ENCODE results near the gene HSD17B11.
"Not testable (repeated sequence)": the region's sequence is repeated elsewhere in the genome, so short reads cannot be mapped to it uniquely, and the experiment has no call there.

Gene HSD17B11

DNA sequence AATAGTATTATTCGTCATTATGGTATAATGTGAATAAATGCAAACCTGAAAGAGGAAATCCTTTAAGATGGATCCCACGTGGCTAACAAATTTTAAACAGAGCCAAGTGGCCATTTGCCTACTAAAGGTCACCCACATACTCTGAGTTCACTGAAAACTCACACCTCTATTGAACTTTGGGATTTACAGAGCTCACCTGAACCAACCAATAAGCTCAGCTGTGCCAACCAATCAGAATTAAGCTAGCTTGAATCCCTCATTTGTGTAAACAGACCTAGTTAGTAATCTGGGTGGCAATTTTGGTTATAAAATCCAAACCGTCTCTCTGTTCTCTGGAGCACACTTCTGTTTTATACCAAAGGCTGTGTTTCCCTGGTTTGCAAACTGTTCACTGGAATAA lies 26.0 kb upstream of the HSD17B11 start:
- Histone ChIP-seq H3K27ac (no peak overlapping the region), H3K4me3 (no peak overlapping the region)
- TF ChIP-seq, protein P1, sequence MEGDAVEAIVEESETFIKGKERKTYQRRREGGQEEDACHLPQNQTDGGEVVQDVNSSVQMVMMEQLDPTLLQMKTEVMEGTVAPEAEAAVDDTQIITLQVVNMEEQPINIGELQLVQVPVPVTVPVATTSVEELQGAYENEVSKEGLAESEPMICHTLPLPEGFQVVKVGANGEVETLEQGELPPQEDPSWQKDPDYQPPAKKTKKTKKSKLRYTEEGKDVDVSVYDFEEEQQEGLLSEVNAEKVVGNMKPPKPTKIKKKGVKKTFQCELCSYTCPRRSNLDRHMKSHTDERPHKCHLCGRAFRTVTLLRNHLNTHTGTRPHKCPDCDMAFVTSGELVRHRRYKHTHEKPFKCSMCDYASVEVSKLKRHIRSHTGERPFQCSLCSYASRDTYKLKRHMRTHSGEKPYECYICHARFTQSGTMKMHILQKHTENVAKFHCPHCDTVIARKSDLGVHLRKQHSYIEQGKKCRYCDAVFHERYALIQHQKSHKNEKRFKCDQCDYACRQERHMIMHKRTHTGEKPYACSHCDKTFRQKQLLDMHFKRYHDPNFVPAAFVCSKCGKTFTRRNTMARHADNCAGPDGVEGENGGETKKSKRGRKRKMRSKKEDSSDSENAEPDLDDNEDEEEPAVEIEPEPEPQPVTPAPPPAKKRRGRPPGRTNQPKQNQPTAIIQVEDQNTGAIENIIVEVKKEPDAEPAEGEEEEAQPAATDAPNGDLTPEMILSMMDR (IDR thresholded peaks at IDR 0.05): no peak
- no peak for DNase-seq (ENCODE audit: low spot score)

GRCh38 chr4:87414816-87415215 lies 23.8 kb upstream of the HSD17B11 start:
- H3K4me3 ChIP-seq: no peak overlapping the region
- no peak overlapping the region for H3K27ac ChIP-seq
- TF ChIP-seq, protein P1 (IDR thresholded peaks at IDR 0.05): no peak
- DNase-seq (ENCODE audit: low spot score): no peak

DNA sequence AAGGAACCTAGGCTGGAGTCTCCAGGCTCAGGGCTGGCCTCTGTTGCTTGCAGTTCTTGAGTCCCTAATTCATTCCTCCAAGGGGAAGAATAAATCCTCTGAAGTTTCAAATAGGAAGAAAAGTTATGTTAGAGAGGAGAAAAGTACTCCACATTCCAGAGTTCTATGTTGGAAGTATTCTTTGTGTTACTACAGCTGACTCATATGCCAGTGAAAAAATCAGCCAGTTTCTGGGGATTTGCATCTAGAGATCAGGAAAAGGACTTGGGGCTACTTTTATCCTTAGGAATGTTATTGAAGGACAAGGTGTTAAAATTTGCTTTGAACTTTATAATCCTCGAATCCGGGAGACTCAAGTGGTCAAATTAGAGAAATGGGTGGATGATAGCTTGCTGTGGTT lies 19.7 kb upstream of the HSD17B11 start:
- DNase-seq (ENCODE audit: low spot score): no peak
- TF ChIP-seq, protein P1 (IDR thresholded peaks at IDR 0.05): no peak
- H3K4me3 ChIP-seq: no peak overlapping the region
- H3K27ac ChIP-seq: no peak overlapping the region

GRCh38 chr4:87410157-87410556 lies 19.2 kb upstream of the HSD17B11 start:
- Histone ChIP-seq H3K27ac (no peak overlapping the region), H3K4me3 (no peak overlapping the region)
- DNase-seq (ENCODE audit: low spot score): no peak
- TF ChIP-seq, protein P1 (IDR thresholded peaks at IDR 0.05): no peak

DNA sequence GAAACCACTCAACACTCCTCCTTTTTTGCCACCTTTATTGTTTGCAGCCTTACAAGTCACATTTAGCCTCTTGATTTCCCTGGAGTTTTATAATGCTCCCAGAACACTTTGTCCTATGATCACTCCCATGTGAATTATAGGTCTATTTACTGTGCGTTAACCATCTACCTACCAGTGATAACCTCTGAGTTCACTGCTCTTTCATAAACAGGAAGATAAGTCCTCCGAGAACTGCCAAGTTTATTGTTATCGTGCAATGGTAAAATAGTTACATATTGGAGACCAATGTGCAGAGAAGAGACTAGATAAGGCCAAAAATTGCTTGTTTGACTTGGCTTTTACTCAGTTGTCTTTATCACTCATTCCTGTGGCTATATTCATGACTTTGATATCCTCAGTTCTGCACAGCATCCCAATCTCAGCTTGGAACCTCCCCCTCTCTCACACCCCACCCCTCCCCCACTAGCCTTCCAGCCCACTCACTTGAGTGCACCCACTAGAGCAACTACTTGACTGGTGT lies 18.5 kb upstream of the HSD17B11 start:
- H3K27ac ChIP-seq: no peak overlapping the region
- no peak for DNase-seq (ENCODE audit: low spot score)
- TF ChIP-seq, protein P1 (IDR thresholded peaks at IDR 0.05): no peak

DNA sequence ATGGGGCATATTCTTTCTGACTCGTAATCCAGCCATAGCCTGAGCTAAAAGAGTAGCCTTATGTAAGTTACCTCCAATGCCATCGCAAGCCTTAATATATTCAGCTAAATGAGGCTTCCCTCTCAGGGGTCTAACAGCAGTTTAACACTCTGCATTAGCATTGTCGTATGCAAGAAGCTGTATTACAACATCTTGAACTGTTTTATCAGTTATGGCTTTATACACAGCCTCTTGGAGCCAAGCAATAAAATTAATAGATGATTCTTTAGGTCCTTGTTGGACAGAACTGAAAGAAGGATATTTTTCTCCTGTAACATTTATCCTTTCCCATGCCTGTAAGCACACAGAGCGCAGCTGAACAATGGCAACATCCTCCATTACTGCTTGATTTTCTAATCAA lies 15.9 kb upstream of the HSD17B11 start:
- not testable (repeated sequence) for DNase-seq (ENCODE audit: low spot score); H3K4me3 ChIP-seq; H3K27ac ChIP-seq

More for the DNA sequence above, 18.5 kb upstream of the HSD17B11 start:
- no peak overlapping the region for H3K4me3 ChIP-seq

GRCh38 chr4:87406462-87406861 lies 15.5 kb upstream of the HSD17B11 start:
- TF ChIP-seq, protein P1 (IDR thresholded peaks at IDR 0.05): no peak

More at GRCh38 chr4:87406462-87406861, 15.5 kb upstream of the HSD17B11 start:
- no peak for DNase-seq (ENCODE audit: low spot score)
- Histone ChIP-seq H3K27ac (no peak overlapping the region), H3K4me3 (no peak overlapping the region)
